ENCODE results near the gene FGFBP2.

Gene FGFBP2

GRCh38 chr4:15958562-15958961 is 4.4 kb downstream of the FGFBP2 start:
- TF ChIP-seq CTCF (IDR thresholded peaks at IDR 0.05; ENCODE audit: low read depth, low read length, missing control alignments): no peak
- no peak for DNase-seq (ENCODE audit: extremely low read depth, low read depth)
- no peak overlapping the region for H3K4me3 ChIP-seq (replicated peaks; ENCODE audit: low read depth, low read length)

GRCh38 chr4:15956179-15956850 is 6.7 kb downstream of the FGFBP2 start:
- H3K4me3 ChIP-seq (replicated peaks; ENCODE audit: low read depth, low read length): no peak overlapping the region
- TF ChIP-seq CTCF (IDR thresholded peaks at IDR 0.05; ENCODE audit: low read depth, low read length, missing control alignments): peak; percentile 93
- DNase-seq (ENCODE audit: extremely low read depth, low read depth): peak; percentile 39

- TF ChIP-seq CTCF (IDR thresholded peaks at IDR 0.05; ENCODE audit: low read depth, low read length, missing control alignments): peak; percentile 26
- no peak overlapping the region for H3K4me3 ChIP-seq (replicated peaks; ENCODE audit: low read depth, low read length)
- no peak for DNase-seq (ENCODE audit: extremely low read depth, low read depth)
Observed at GRCh38 chr4:15955670-15956069, 7.3 kb downstream of the FGFBP2 start.

DNA sequence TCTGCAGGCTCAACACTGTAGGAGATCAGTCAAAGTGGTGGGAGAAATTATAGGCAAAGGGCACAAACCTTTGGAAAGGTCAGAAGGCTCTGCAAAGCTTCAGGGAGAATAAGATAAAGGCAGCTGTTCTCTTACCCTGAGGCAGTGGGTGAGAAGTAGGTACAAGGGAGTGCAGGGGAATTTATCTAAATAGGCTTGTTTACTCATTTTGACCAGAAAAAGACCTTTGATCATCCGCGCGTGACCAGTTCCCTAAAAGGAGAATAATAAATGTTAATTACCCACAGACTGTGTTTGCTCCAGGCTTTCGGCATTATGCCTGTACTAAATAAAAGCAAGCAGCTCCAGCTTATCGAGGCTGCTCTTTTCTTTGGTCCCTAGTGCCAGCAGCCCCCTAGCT is 9.3 kb downstream of the FGFBP2 start:
- no peak for TF ChIP-seq CTCF (IDR thresholded peaks at IDR 0.05; ENCODE audit: low read depth, low read length, missing control alignments)
- DNase-seq (ENCODE audit: extremely low read depth, low read depth): no peak
- no peak overlapping the region for H3K4me3 ChIP-seq (replicated peaks; ENCODE audit: low read depth, low read length)

DNA sequence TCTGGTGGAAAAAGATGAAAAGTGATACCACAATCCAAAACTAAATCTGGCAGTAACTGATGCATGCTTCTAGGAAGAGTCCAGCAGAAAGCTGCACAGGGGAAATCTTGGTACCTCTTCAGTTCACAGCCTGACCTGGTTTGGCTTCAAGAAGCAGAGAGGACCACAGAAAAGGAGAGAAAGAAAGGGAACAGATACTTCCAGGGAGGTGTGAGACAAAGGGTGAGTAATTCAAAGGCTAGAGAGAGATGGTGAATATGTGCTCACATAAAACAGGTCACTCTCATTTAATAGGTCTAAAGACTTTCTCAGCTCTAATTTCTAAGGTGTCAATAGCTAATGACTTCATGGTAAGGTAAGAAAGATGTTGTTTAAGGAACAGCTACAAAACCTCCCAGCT is 11.2 kb downstream of the FGFBP2 start:
- TF ChIP-seq CTCF (IDR thresholded peaks at IDR 0.05; ENCODE audit: low read depth, low read length, missing control alignments): no peak
- DNase-seq (ENCODE audit: extremely low read depth, low read depth): no peak
- no peak overlapping the region for H3K4me3 ChIP-seq (replicated peaks; ENCODE audit: low read depth, low read length)

DNA sequence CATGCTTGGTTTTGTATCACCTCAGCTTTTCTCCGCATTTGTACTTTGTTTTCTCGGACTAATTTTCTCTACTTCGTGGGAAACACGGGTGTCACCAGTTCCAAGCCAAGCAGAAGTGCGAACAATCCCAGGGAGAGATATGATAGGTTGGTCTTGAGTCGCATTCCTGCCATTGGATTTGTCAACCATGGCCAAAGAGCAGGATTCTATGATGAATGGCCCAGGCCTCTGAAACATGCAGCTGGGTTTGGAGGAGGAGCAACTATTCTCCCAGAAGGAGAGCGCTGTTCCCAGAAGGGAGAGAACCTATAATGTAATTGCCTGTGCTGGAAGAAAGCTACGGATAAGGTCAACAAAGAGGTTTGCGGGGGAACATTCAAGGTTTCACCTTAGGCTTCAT is 14.1 kb downstream of the FGFBP2 start:
- no peak overlapping the region for H3K4me3 ChIP-seq (replicated peaks; ENCODE audit: low read depth, low read length)
- TF ChIP-seq CTCF (IDR thresholded peaks at IDR 0.05; ENCODE audit: low read depth, low read length, missing control alignments): no peak
- DNase-seq (ENCODE audit: extremely low read depth, low read depth): no peak

DNA sequence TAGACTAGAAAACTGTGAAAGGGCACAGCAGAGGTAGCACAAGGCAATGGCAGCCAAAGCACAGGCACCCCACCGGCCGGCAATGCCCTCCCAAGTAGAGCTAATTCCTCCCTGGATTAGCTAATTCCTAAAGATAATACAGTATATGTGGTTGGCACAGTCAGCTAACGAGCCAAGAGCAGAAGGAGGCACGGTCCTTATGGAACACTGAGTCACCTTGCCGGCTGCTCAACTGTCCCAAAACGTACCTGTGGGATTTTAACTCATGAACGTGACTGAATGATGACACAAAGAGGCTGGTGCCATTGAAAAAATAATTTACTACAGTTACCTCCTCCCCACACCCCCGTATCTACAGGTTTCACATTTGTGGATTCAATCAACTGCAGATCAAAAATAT is 15.3 kb downstream of the FGFBP2 start:
- H3K4me3 ChIP-seq (replicated peaks; ENCODE audit: low read depth, low read length): no peak overlapping the region
- TF ChIP-seq CTCF (IDR thresholded peaks at IDR 0.05; ENCODE audit: low read depth, low read length, missing control alignments): no peak
- DNase-seq (ENCODE audit: extremely low read depth, low read depth): no peak

Measured in HFF-Myc (cell line).